NCI-H1694 treated with DMSO at 0.1 percent for 48 hours (cell line): ENCODE results near the gene FAM210B.
"Not testable (repeated sequence)": the region's sequence is repeated elsewhere in the genome, so short reads cannot be mapped to it uniquely, and the experiment has no call there.

Experiments used
- DNase-seq: peaks from one replicate; lab custom pipeline; 2025; lab: John Stamatoyannopoulos, UW

FAM210B gene

GRCh38 chr20:56392881-56393482, 34.2 kb downstream of the FAM210B start:
- peak; percentile 1 for DNase-seq

DNA sequence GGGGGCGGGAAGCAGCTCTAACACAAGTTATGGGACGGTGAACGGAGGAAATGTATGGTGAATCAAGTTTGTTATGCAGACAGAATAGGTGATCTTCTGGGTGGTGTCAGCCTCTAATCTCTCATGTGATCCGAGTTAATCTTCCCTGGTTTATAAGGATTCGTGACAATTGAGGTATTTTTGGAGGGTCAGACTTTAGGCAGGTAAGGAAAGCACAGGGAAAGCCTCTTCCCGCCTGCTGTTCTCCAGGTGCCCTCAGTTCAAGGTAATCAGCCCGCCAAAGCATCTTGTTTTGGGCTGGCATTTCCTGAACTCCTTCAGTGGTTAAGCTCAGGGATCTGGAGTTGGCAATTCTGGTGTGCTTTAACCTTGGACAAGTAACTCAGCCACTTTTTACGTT, 34.9 kb downstream of the FAM210B start:
- no peak for DNase-seq

- no peak for DNase-seq
These were observed 36.4 kb downstream of the FAM210B start for GRCh38 chr20:56395166-56395565.

DNA sequence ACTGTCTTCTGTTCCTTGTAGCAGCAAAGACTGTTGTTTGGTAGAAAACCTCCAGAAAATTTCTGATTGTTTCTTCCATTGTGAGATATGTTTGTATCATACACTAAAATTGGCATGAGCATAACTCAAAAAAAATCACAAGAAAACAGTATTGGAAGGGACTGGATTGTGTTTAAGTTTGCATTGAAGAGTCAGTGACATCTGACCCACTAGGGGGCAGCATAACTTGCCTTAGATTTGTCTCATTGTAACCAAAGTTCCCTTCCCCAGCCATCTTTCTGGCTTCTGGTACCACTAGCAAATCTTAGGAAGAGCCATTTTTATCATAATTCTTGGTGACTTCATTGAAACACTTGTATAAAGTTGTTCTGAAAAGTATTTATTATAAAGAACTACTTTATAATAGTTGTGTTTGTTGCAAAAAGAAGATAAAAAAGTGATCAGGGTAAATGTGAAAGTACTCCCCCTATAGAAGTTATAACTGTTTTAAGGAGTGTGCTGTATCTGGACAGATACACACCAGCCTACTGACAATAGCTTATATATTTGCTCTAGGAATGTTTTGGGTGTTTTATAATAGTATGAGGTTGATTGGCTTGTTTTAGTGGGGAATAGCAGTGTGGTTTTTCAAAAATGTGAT, 41.3 kb downstream of the FAM210B start:
- DNase-seq: peak; percentile 15

GRCh38 chr20:56403465-56403864, 44.7 kb downstream of the FAM210B start:
- DNase-seq: no peak

DNA sequence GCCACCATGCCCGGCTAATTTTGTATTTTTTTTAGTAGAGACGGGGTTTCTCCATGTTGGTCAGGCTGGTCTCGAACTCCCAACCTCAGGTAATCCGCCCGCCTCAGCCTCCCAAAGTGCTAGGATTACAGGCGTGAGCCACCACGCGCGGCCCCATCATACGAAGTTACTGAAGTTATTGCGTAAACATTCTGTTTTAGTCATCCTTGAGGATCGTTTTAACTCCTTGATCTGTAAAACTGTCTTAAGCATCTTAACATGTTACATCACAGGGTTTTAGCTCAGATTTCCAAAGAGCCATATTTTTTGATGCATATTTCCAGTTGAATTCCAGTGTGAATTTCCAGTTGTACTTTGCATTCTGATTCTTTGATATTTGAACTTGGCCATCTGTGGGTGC, 46.6 kb downstream of the FAM210B start:
- not testable (repeated sequence) for DNase-seq

GRCh38 chr20:56406910-56407309, 48.1 kb downstream of the FAM210B start:
- DNase-seq: no peak

DNA sequence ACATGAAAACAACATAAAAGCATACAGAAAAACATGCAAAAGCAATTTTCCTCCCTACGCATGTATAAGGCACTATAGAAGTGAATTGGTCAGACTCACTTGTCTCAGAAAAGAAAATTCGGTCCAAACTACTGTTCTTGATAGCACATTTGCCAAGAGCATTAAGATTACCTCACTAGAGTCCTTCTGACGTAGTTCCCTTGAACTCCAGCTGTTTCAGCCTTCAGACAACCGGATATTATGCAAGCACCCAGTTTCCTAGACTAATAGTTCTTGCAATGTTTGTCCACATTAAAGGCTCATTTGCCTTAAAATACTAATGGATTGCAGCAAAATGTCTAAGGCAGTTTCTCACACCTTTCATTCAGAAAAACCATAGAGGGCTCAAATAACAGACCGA, 50.7 kb downstream of the FAM210B start:
- no peak for DNase-seq

DNA sequence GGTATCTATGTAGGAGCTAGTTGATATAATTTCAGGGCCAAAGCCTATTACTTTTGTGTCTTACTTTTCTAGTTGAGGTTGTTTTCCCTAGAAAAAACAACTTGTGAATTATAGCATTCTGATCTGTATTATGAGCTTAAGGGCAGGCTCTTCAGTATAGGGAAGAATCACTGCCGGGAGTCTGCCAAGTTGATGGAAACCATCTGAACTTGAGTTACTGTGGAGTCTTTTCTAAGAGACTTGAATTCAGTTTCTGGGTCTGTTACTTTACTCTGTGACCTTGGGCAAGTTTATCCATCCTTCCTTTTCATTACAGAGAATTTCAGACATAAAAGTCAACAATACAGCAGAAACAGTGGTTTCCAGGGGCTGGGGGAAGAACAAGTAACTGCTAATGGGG, 51.2 kb downstream of the FAM210B start:
- no peak for DNase-seq

DNA sequence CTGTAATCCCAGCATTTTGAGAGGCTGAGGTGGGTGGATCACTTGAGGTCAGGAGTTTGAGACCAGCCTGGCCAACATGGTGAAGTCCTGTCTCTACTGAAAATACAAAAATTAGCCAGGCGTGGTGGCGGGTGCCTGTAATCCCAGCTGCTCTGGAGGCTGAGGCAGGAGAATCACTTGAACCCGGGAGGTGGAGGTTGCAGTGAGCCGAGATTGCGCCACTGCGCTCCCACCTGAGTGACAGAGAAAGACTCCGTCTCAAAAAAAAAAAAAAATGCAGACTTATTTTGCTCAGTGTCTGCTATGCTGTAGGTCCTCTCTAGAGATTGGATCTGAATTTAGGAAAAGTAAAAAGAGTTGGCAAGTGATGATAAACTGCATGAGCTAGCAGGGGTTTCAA, 52.5 kb downstream of the FAM210B start:
- not testable (repeated sequence) for DNase-seq

- no peak for DNase-seq
These were observed 53.1 kb downstream of the FAM210B start, which contains the start of gene CASS4 for GRCh38 chr20:56411759-56412472. Gene CASS4, plus strand, starts transcription at chr20:56412260. Its CDS starts 199 bp downstream, at chr20:56412459.

- no peak for DNase-seq
These were observed 53.7 kb downstream of the FAM210B start for GRCh38 chr20:56412473-56412790.

DNA sequence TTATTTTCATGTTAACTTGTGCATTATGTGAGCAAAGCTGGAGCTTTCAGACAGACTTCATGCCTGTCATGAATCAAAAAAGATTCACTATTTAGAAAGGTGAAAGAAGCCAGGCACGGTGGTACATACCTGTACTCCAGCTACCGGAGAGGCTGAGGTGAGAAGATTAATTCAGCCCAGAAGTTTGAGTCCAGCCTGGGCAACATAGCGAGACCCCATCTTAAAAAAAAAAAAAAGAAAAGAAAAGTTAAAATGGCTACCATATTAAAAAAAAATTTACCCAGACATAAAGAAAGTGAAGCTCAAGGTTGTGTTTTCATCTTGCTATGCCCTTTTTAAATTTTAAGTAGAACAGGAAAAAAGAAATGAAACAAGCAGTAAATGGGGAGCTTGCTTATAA, 54.2 kb downstream of the FAM210B start:
- no peak for DNase-seq

- no peak for DNase-seq
These were observed 56.3 kb downstream of the FAM210B start for GRCh38 chr20:56414842-56415765.

GRCh38 chr20:56417402-56417801, 58.6 kb downstream of the FAM210B start:
- DNase-seq: no peak

GRCh38 chr20:56417911-56418310, 59.1 kb downstream of the FAM210B start:
- DNase-seq: no peak
